ENCODE data around the gene TMEM253.

DNA sequence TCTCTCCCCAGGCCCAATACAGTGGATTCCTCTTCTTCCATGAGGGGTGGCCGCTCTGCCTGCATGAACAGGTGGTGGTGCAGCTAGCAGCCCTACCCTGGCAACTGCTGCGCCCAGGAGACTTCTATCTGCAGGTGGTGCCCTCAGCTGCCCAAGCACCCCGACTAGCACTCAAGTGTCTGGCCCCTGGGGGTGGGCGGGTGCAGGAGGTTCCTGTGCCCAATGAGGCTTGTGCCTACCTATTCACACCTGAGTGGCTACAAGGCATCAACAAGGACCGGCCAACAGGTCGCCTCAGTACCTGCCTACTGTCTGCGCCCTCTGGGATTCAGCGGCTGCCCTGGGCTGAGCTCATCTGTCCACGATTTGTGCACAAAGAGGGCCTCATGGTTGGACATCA lies 26.9 kb upstream of the TMEM253 start:
- TF ChIP-seq CTCF (conservative IDR thresholded peaks at IDR 0.05 in 1 of 2, IDR thresholded peaks at IDR 0.05 in 1 of 2; ENCODE audit: extremely low read depth in 1 of 2, insufficient read depth in 1 of 2, low read depth in 1 of 2, low read length in 2 of 2) (no peak), EZH2 (IDR thresholded peaks at IDR 0.05; ENCODE audit: borderline replicate concordance, low read length) (no peak)
